ENCODE data around the gene ADAT3. TPM values are rescaled to one million over a fixed set of nuclear protein-coding genes. Genes with fewer than 3 reads are reported as not detected.

Gene ADAT3
- total RNA-seq, 1 experiment from 2014 or later, result 15.8 TPM

DNA sequence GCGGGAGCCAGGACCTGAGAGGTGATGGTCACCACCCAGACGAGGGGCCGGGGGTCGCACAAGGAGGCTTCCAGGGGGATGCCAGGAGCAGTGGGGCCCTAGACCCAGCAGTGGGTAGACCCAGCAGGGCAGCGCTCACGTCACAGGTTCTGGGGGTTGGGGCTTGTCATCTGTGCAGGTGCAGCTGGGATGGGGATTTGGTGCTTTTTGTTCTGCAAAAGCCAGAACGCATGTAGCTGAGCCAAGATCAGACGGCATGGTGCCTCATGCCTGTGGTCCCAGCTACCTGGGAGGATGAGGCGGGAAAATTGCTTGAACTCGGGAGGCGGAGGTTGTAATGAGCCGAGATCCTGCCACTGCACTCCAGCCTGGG is 50.9 kb downstream of the ADAT3 start:
- DNase-seq (ENCODE audit: low read depth), result no peak

- DNase-seq (ENCODE audit: low read depth), result no peak
These were observed 51.8 kb downstream of the ADAT3 start for GRCh38 chr19:1956868-1957492.

GRCh38 chr19:1957562-1958248 is 52.5 kb downstream of the ADAT3 start:
- no peak for DNase-seq (ENCODE audit: low read depth)

DNA sequence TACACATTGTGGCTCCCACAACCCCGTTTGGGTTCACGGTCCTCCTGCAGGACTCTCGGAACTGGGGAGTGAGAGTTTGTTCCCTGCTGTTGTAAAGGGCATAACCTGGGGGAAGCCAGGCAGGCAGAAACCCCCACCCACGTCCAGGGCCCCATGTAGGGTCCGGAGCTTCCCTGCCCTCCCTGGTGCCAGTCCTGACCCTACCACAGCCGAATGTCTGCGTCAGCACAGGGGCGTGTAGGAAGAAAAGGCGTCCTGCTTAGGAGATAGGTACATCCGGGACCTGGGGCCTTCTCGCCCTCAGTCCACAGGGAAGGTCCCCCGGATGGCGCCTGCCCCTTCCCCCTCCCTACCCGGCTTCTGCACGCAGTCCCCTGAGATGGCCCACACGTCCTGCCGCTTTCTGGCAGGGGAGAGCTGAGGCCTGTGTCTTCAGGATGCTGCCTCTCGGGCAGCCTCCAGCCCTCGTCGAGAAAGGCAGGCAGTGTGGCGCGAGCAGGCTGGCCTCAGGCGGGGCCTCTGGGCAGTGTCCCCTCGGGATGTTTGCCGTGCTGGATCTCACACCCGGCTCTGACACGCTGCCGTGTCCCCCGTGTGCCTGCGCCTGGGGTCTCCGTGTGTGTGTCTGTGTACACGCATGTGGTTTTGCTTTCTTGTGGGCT is 54.9 kb downstream of the ADAT3 start:
- DNase-seq (ENCODE audit: low read depth), result no peak

DNA sequence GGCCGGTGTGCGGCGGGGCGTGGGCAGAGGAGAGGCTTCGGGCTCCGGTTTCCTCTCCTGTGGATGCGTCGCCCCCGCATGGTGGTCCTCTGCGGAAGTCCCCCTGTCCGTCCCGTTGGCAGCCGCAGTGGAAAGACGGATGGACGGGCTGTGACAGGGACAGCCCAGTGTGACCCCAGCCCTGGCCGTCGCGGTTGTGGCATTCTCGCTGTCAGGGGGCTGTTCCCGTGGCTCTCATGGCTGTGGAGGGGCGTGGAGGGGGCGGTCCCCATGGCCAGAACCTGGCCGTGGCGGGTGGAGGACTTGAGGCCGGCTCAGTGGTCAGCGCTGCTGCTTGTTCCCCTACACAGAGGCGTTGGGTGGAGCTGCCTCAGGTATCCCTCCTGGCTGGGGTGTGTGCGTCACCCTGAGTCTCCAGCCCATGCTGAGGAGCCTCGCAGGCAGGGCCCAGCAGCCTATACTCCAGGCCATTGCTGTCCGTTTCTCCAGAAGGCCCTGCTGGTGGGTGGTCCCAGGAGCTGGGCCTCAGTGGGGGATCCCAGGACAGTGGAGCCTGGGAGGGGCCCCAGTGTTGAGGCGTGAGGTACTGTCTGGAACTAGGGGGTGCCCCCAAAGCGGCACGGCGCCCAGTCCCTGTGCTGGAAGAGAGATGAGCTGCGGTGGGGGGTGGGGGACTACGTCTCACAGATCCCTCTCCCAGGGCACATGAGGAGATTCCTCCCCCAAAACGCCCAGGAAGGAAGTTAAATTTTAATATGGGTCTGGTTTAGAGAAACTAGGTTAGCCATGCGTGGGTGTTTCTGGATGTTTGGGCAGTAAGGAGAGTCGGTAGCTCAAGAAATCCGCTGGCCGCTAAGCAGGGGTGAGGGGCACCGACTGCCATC is 56.0 kb downstream of the ADAT3 start:
- no peak for DNase-seq (ENCODE audit: low read depth)

GRCh38 chr19:1962674-1963073 is 57.5 kb downstream of the ADAT3 start:
- no peak for DNase-seq (ENCODE audit: low read depth)

Other genes starting within 250 kb of the ADAT3 start
- not detected in 2 replicates for gene ONECUT3, start 151.9 kb upstream of the ADAT3 start, total RNA-seq (2014; rRNA removed; shearing (Covaris generic))
- 6.1 and 9.8 TPM in 2 replicates for gene ATP8B3, start 93.1 kb upstream of the ADAT3 start, total RNA-seq (2014; rRNA removed; shearing (Covaris generic))
- gene REXO1, start 56.9 kb upstream of the ADAT3 start, total RNA-seq (2014; rRNA removed; shearing (Covaris generic)), result 12.5 and 14.4 TPM in 2 replicates
- gene KLF16, start 41.8 kb upstream of the ADAT3 start, total RNA-seq (2014; rRNA removed; shearing (Covaris generic)), result 12.1 and 20.2 TPM in 2 replicates
- gene ABHD17A, start 19.9 kb upstream of the ADAT3 start, total RNA-seq (2014; rRNA removed; shearing (Covaris generic)), result 216 and 229 TPM in 2 replicates
- 31.8 and 43.5 TPM in 2 replicates for gene SCAMP4, start within 50 bp of the ADAT3 start, total RNA-seq (2014; rRNA removed; shearing (Covaris generic))
- 91.9 and 111 TPM in 2 replicates for gene CSNK1G2, start 35.8 kb downstream of the ADAT3 start, total RNA-seq (2014; rRNA removed; shearing (Covaris generic))
- 51.8 and 66.6 TPM in 2 replicates for gene BTBD2, start 110.3 kb downstream of the ADAT3 start, total RNA-seq (2014; rRNA removed; shearing (Covaris generic))
- 91.4 and 112 TPM in 2 replicates for gene MKNK2, start 145.8 kb downstream of the ADAT3 start, total RNA-seq (2014; rRNA removed; shearing (Covaris generic))
- 14.8 and 25.0 TPM in 2 replicates for gene MOB3A, start 190.9 kb downstream of the ADAT3 start, total RNA-seq (2014; rRNA removed; shearing (Covaris generic))
- gene IZUMO4, start 191.5 kb downstream of the ADAT3 start, total RNA-seq (2014; rRNA removed; shearing (Covaris generic)), result 1.7 and 2.8 TPM in 2 replicates
- 124 and 146 TPM in 2 replicates for gene AP3D1, start 246.2 kb downstream of the ADAT3 start, total RNA-seq (2014; rRNA removed; shearing (Covaris generic))

Measured in HT1080 (cell line).